Measurements from ENCODE around the gene SWI5. TPM values are rescaled to one million over a fixed set of nuclear protein-coding genes. Genes with fewer than 3 reads are reported as not detected.
A peak's percentile ranks its signal among the peaks of the same experiment; 100 is the strongest.

The SWI5 gene
- total and polyA plus RNA-seq, 9 of the 15 experiments (the other 6 are each of a cell fraction or from before 2014, with no cell fraction given): 62.8 to 133 (median 95.9) TPM

GRCh38 chr9:128257086-128257825 lies 18.8 kb upstream of the SWI5 start (continued):
- TF ChIP-seq POLR2B (IDR thresholded peaks at IDR 0.05; ENCODE audit: low read depth, partially characterized antibody) (peak; percentile 26), POLR2A (conservative IDR thresholded peaks at IDR 0.05) (peak; percentile 26), PHTF2 (CRISPR knock-in tag; IDR thresholded peaks at IDR 0.05) (no peak), KLF6 (CRISPR knock-in tag; IDR thresholded peaks at IDR 0.05; ENCODE audit: borderline replicate concordance) (no peak), MGA (IDR thresholded peaks at IDR 0.05) (no peak)
